NCI-H1092 (cell line): ENCODE data around the gene NR6A1.

Experiments
- DNase-seq: peaks from one replicate; lab custom pipeline; 2025; lab: John Stamatoyannopoulos, UW

NR6A1 gene

GRCh38 chr9:124795881-124796431 is 24.8 kb upstream of the NR6A1 start:
- DNase-seq: no peak

DNA sequence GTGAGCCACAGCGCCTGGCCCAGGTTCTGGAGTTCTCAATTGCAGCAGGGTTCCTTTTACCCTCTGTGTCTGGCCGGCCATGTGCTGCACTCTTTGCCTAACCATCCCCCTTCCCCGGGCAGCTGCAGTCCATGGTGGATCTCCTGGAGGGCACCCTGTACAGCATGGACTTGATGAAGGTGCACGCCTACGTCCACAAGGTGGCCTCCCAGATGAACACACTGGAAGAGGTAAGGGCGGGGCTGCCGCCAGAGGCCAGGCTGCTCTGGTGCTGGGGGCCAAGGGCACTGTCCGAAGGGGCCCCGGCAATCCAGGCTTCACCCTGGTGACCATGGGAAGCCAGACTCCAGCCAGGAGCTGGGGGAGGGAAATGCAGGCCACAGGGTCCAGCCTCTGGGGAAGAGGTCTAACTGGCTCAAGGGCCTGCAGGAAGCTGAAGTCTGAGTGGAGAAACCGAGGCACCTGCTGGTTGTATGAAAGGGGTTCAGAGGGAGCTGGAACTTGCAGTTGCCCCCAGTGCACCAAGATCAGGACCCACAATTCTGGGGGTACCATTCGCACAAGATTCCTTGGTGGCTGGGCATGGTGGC is 23.9 kb upstream of the NR6A1 start:
- DNase-seq: no peak

- DNase-seq: no peak
These were observed 22.0 kb upstream of the NR6A1 start for GRCh38 chr9:124793015-124793541.

- no peak for DNase-seq
These were observed 21.3 kb upstream of the NR6A1 start for GRCh38 chr9:124792257-124793014.

DNA sequence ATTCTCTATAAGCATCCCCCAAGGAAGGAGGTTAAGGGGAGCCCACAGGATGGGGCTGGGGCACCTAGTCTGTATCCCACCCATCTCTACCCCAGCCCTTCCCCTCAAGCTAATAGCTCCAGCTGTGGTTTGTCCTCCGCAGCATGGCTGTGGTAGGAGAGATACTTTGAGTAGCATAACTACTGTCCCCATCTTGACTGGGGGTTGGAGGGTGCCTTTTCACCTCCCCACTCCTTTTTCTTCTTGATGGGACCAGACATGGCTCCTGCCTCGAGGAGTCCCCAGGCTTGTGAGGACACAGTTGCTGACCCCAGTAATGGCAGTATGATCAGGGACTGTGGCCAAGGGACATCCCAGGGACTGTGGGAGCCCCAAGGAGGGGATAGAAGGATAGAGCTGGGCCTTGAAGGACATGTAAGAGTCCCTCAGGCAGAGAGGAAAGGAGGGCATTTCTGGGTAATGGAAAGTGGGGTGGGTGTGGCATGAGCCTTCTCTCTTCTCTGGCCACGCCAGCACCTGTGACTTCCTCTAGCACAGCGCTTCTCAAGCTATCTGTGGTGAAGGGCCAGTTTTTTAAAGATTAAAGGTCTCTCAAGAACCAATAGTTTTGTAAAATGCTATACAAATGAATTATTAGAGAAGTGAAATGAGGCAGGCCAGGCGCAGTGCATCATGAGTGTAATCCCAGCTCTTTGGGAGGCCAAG is 19.8 kb upstream of the NR6A1 start:
- DNase-seq: no peak

GRCh38 chr9:124790301-124790700 is 19.2 kb upstream of the NR6A1 start:
- DNase-seq: no peak

GRCh38 chr9:124789531-124789930 is 18.4 kb upstream of the NR6A1 start:
- DNase-seq: no peak

- no peak for DNase-seq
These were observed 17.6 kb upstream of the NR6A1 start for GRCh38 chr9:124788542-124789217.

DNA sequence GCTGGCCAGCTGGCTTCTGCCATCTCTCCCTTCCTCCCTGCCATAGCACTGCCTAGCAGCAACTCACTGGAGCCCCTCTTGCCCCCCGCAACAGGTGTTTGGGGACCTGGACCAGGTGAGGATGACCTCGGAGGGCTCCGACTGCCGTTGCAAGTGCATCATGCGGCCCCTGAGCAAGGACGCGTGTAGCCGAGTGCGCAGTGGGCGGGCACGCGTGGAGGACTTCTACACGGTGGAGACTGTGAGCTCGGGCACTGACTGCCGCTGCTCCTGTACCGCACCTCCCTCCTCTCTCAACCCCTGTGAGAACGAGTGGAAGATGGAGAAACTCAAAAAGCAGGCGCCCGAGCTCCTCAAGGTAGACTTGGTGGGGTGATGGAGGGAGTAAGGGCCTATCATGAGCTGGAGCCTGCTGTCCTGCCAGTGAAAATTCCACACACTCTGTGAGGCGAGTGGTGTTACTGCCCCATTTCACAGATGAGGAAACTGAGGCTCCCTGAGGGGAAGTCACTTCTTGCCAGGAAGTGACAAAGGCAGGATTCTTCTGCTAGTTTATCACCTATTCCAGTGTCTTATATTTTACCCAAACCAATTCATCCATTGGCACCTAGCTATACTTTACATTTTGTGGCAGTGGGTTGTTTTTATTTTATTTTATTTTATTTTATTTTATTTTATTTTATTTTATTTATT is 15.9 kb upstream of the NR6A1 start:
- no peak for DNase-seq

- DNase-seq: no peak
These were observed 13.4 kb upstream of the NR6A1 start for GRCh38 chr9:124784509-124784908.

GRCh38 chr9:124783830-124784229 is 12.7 kb upstream of the NR6A1 start:
- DNase-seq: no peak

GRCh38 chr9:124782661-124783574 is 11.8 kb upstream of the NR6A1 start:
- DNase-seq: no peak

- DNase-seq: no peak
These were observed 11.0 kb upstream of the NR6A1 start for GRCh38 chr9:124781967-124782660.

DNA sequence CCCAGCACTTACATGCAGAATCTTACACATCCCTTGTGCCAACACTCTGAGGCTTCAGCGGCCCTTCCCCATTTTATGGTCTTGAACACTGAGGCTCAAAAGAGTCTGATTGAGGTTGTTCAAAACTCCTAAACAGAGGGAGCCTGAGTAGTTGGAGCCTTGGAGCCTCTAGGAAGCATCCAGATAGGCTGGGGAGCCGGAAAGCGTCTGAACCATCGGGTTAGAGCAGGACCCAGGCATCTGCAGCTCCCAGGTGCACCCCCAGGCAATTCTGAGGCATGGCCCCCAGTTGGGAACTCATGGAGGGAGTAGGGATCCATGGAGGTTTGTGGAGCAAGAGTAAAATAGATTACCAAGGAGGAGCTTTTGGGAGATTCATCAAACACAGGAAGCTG is 9.6 kb upstream of the NR6A1 start:
- DNase-seq: no peak

DNA sequence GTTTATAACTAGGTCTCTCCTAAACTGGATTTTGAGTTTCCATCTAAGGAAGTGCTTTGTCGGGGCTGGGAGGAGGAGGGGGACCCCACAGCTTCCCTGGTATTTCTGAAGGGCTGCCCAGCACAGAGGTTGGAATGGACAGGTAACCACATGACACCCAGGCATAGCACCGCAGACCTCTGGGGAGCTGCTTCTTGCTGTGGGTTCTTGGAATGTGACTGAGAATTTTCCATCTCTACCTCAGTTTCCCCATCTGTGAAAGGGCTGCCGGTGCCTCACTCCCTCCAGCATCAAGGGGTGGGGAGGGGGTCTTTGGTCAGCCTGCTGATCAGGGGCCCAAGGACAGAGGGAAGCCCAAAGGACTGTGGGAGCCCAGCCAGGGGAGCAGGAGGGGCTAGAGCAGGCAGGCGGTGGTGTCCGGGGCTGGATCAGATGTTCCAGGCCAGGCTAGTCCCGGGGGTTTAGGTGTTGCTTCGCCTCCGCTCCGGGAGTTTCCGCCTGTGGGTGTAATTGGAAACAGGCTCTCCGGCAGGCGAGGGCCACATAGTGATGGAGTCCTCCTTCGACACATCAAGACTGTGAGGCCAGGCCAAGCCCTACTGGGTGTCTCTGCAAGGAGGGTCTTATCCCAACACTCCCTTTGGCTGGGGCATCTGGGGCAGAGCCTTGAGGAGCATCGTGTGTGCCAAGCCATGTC is 9.1 kb upstream of the NR6A1 start:
- no peak for DNase-seq

DNA sequence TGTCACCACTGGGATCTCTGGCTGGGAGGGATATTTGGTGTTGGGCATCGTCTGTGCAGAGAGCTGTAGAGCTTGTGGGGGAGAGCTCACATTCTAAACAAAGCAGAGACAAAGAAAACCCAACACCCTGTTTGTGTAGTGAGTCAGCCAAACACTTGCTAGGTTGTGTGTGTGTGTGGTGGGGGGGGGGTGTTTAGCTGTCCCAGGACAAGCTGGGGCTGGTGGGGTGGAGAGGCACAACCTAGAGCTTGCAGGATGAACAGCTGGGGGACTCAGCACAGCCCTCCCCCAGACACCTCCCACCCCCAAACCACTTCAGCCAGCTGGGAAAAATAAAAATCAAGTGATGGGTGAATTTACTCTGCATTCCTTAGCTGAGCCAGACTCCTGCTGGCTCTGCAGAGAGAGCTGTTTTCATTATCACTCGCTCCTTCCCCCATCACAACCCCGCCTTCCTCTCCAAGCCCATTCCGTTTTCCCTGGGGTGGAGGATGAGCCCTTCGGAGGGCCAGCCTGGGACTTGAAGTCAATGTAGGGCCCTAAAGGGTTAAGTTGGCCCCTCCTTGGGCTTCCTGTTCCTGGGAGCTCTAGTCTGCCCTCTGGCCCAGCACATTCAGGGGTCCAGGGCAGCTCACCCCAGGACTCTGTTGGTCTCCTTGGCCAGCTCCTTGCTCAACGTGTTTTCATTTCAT is 8.4 kb upstream of the NR6A1 start:
- no peak for DNase-seq

- DNase-seq: no peak
These were observed 7.7 kb upstream of the NR6A1 start for GRCh38 chr9:124778575-124779367.
